T-helper 9 cell (primary cell): ENCODE measurements around the gene RPTOR.

Source experiments
- DNase-seq: peaks from one replicate; pipeline ENCODE4 v3.0.0-alpha.2; 2020

RPTOR gene

DNA sequence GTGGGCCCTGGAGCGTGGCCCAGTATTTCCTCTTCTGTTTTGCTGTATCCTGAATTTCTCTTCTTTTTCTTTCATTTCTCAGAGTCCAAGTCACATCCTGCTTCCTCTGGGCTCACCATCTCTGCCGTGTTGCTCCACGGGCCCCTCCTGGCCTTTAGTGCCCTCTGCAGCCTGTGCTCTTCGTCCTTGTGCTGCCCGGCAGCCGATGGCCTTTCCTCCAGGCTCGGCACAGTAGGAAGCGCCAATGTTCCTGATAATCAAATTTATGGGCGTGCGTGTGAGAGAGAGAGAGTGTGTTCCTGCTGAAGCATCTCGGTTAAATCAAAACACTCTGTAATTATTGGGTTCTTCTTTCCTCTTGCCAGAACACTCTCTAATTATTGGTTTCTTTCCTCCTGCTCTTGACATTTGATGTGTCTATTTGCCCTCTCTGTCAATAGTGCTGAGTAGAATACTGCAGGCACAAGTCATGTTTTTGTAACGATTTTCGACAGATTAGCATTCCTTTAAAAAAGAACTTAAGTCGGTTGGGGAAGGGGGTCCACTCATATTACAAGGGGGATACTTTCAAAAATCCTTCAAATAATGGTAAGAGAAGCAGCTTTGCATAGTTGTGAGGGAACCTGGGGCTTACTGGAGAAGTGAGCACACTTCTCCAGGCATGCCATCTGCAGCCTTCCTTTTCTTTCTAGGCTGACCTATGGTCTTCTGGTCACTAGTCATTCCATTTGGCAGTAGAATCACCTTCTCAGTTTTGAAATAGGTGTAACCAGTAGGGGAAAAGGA, 126.6 kb downstream of the RPTOR start:
- DNase-seq = no peak

DNA sequence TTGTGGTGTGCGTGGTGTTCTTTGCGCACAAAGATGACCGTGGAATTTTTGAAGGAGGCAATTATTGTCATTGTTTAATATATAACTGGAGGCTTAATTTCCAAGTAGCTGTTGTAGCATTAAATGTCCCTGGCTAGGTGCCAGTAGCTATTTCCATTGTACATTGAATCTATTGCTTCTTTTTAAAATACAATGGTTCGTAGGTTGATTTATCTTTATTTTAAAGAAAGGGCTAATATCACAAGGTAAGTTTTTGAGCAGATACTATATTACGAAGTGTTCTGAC, 127.1 kb downstream of the RPTOR start:
- DNase-seq = no peak

DNA sequence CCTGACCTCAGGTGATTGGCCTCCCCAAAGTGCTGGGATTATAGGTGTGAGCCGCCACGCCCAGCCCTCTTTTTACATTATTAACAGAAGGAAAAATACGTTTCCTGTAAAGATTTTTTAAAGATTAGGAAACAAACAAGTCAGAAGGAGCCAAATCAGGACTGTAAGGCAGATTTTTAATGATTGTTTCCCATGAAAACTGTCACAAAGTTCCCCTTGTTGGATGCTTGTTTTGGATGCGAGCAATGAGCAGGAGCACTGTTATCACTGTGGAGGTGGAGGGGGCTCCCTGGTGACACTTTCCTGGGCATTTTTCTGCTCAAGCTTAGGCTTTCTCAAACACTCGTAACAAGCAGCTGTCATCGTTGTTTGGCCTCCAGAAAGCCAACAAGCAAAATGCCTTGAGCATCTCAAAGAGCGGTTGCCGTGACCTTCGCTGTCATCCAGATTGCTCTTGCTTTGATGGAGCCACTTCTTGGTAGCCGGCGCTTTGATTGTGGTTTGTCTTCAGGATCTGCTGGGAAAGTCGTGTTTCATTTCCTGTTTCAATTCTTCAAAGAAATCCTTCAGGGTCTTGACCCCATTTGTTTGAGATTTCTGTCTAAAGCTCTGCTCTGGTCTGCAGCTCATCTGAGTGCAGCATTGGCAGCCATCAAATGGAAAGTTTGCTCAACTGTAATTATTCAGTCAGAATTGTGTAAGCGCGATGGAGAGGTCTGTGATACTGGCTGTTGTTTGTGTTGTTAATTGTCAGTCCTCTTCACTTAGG, 128.7 kb downstream of the RPTOR start:
- DNase-seq = no peak

- no peak for DNase-seq
Observed at GRCh38 chr17:80675438-80676095, 130.9 kb downstream of the RPTOR start.

DNA sequence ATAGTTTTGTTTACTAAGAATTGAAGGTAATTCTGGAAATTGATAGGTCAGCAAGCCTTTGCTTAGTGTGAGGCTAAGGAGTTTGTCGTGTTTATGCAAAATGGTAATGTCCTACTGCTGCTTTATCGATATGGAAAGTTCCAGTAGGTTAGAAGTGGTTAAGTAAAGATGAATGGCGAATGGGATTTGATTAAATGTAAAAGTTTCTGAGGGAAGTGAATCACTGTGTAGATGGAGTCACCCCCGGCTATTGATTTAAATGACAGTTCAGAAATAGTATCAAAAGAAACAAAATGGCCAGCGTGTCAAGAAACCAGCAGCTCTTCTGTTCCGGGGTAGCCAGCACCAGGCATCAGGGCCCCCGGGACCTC, 131.4 kb downstream of the RPTOR start:
- DNase-seq = no peak

GRCh38 chr17:80676564-80676963, 131.9 kb downstream of the RPTOR start:
- no peak for DNase-seq

DNA sequence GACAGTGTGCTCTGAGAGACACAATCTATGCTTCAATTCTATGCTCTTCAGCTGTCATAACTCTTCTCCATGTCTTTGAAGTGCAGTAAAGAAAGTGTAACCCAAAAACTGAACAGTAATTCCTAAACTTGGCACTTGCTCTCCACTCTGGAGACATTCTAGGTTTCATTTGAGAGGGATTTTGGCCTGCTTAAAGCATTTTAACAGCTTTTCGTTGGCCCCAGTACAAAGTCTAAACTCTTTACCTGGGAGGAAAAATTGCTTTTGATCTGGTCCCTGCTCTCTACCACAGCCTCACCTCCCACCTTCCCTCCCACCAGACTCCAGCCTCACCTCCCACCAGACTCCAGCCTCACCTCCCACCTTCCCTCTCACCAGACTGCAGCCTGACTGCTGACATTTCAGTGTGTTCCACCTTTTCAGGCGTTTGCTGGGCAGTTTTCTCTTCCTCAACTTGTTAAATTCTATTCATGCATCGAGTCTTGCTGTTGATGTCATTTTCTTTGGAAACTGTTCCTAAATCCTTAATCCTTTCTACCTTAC, 132.6 kb downstream of the RPTOR start:
- no peak for DNase-seq

- no peak for DNase-seq
Observed at GRCh38 chr17:80679816-80680215, 135.2 kb downstream of the RPTOR start.

DNA sequence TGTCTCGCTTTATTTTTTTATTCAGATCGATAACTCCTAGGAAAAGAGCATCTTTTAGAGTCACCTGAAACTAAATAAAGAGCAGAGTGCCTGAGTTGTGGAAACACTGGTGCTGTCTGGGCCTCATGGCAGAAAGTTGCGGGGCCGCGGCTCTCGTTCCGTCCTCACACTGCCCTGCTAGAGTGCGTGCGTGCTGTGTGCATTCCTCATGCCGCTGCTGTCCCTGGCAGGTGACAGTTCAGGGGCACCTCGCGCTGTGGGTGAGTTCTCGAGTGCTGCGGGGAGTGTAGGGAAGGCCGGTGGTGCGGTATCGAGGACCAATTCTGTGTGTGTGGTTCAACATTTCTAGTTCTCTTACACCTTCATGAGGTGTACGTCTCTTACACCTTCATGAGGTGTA, 136.6 kb downstream of the RPTOR start:
- no peak for DNase-seq

- no peak for DNase-seq
Observed at GRCh38 chr17:80682372-80682771, 137.7 kb downstream of the RPTOR start.

- DNase-seq = no peak
Observed at GRCh38 chr17:80683625-80684104, 139.0 kb downstream of the RPTOR start.

GRCh38 chr17:80687839-80688238, 143.2 kb downstream of the RPTOR start:
- no peak for DNase-seq

- DNase-seq = no peak
Observed at GRCh38 chr17:80689129-80689619, 144.5 kb downstream of the RPTOR start.

DNA sequence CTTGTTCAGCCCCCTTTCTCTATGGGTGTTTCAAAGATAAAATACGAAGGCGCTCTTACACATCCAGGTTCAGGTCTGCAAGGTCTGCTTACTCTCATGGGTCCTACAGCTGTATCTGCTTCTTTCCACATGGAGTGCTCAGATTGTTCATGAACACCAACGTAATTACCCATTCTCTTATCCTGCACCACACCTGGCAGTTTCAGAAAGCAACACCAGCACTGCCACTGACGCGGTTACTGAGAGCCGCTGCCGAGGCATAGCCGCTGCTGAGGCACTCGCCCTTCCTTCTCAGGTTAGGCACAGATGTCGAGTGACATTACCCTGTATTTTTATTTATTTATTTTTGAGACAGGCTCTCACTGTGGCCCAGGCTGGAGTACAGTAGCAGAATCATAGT, 147.1 kb downstream of the RPTOR start:
- DNase-seq = no peak

DNA sequence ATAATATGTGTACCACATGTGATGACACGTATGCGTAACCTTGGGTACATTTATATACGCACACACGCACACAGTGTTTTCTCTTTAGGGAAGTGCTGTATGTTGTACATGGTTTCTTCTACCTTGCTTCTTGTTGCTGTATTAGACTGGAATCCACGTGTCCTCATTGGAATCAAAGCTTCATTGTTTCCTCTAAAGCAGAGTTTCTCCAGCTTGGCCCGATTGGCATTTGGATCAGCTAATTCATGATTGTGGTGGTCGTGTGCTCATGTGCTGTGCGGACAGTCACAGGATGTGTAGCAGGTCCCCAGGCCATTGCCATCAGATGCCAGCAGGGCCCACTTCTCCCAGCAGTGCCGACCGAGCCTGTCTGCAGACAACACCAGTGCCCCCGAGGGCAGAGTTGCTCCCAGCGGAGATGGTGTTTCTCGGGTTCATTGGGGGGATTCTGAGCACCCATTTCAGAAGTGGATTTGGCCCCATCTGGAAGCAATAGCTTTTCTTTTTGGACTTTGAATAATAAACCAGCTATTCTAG, 148.4 kb downstream of the RPTOR start:
- no peak for DNase-seq

GRCh38 chr17:80693511-80693910, 148.9 kb downstream of the RPTOR start:
- no peak for DNase-seq

DNA sequence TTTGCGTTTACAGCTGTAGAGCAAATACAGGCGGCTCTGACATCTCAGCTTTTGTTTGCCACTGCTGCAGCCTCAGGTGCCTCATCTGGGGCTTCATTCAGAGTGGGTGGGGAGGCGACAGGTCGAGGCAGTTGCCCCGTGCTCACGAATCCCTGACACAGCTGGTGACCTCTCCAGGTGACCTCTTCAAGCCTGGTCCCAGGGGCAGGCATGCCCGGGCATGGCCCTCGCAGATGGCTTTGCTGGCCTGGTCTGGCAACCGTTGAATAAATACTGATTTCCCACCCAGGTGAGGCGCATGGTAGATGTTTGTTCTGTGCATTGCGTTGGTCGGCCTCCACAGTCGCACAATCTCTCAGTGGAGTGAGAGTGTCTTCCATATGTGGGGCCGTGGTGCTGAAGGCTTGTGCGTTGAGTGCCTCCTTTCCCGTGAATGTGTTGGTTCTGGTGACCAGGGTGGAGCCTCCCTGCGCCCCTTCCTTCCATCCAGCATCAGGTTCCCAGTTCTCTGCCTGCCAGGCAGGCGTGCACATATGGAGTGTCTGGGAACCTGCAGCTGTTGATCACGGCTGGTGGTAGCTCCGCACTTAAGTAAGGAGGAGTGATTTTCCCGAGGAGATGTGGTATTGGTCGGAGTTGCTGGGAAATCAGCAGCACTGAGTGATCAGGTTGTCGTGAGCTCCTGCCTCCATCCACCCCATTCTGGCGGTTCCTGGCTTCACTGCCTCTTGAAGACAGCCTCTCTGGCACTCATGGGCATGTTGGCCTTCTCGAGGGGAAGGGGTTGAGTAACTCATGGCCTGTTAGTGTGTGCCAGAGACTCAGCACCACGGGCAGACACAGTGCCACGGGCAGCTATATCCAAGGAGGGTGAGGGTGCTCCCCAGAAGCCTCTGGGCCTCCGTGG, 149.7 kb downstream of the RPTOR start:
- DNase-seq = no peak

DNA sequence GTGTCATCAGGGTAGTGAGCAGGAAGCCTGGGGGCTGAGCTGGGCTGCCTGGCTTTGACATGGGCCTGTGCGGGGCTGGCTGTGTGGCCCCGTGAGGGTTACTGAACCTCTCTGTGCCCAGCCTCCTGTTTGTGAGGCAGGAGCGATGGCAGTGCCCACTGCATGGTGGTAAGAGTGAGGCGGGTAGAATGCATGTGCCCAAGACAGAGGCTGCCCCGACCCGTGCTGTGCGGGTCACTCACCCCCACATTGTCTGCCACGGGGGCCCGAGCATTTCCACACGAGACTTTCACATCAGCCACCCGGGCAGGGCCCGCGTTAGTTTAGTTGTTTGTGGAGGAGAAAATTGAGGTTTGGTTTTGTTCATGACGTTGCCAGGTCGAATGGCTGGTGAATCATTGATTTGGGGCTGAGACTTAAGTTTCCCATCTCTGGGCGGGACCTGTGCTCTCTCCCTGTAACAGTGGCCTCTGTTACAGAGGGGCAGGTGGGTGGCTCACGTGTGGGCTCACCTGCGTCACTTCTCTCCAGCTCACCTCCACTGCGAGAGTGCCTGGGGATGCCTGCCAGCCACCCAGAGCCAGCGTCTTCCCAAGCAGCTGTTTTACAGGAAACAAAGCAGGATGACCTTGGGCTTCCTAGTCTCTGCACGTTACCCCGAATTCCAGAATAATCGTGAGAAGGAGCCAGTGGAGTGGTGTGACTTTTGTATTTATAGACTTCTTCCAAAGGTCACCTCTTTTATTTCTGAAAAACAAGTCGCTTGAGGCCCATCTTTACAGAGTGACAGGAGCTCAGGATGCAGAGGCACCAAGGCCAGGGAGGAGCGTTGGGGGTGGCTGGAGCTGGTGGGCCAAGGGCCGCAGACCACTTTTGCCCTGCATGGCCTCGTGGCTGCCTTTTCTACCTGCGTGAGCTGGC, 150.6 kb downstream of the RPTOR start:
- no peak for DNase-seq

- no peak for DNase-seq
Observed at GRCh38 chr17:80695979-80696378, 151.3 kb downstream of the RPTOR start.

- DNase-seq = no peak
Observed at GRCh38 chr17:80696456-80696855, 151.8 kb downstream of the RPTOR start.

DNA sequence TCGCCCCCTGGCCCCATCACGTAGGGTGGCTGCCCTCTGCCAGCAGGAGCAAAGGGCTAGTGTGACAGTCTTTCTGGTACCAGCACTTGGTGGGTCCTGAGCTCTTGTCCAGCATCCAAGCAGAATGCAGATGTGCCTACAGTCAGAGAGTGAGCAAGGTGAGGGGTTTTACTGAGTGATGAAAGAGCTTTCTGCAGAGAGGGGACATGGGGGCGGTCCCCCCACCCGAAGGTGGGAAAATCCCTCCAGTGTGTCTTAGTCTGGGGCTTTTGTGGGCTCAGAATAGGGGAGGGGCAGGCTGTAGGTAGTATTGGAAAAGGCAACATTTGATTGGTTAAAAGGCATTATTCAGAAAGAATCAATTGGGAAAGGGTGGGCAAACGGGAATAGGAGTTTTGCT, 152.3 kb downstream of the RPTOR start:
- DNase-seq = no peak
